Measurements from ENCODE around the gene DUOX1.

DUOX1 gene

DNA sequence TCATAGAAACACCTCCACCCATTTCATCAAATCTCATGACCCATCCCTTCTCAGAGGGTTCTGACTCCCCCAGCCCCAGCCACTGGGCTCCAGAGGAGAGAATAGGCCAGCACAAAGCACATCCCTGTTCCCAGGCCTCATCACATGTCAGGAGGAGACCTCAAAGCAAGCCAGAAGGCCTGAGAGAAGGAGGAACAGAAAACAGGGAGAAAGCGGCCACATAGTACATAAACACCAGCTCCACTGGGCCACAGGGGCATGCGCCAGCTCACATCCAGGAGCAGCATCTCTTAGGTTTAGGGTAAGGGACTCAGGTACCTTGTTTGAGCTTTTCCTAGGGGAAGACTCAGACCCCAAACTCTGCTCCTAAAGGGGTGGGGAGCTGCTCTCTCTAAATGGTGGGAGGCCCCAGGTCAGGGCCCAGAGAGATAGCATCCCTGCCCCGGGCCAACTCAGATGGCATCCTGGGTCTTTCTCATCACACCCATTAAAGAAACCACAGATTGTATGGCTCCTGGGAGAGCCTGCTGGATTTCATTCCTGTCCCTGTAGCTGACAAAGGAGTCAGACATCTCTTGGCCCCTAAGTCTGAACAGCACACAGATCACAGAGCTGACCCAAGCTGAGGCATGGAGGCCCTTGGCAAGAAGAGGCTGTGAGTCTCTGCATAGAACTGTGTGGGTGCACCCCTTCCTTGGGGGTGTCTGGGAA, 55.4 kb downstream of the DUOX1 start:
- TF ChIP-seq, protein P1, sequence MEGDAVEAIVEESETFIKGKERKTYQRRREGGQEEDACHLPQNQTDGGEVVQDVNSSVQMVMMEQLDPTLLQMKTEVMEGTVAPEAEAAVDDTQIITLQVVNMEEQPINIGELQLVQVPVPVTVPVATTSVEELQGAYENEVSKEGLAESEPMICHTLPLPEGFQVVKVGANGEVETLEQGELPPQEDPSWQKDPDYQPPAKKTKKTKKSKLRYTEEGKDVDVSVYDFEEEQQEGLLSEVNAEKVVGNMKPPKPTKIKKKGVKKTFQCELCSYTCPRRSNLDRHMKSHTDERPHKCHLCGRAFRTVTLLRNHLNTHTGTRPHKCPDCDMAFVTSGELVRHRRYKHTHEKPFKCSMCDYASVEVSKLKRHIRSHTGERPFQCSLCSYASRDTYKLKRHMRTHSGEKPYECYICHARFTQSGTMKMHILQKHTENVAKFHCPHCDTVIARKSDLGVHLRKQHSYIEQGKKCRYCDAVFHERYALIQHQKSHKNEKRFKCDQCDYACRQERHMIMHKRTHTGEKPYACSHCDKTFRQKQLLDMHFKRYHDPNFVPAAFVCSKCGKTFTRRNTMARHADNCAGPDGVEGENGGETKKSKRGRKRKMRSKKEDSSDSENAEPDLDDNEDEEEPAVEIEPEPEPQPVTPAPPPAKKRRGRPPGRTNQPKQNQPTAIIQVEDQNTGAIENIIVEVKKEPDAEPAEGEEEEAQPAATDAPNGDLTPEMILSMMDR (conservative IDR thresholded peaks at IDR 0.05): no peak
- no peak overlapping the region for H3K27ac ChIP-seq

- no peak overlapping the region for H3K27ac ChIP-seq
- TF ChIP-seq, protein P1 (conservative IDR thresholded peaks at IDR 0.05): no peak
Measured at GRCh38 chr15:45185903-45186770, 56.3 kb downstream of the DUOX1 start.

DNA sequence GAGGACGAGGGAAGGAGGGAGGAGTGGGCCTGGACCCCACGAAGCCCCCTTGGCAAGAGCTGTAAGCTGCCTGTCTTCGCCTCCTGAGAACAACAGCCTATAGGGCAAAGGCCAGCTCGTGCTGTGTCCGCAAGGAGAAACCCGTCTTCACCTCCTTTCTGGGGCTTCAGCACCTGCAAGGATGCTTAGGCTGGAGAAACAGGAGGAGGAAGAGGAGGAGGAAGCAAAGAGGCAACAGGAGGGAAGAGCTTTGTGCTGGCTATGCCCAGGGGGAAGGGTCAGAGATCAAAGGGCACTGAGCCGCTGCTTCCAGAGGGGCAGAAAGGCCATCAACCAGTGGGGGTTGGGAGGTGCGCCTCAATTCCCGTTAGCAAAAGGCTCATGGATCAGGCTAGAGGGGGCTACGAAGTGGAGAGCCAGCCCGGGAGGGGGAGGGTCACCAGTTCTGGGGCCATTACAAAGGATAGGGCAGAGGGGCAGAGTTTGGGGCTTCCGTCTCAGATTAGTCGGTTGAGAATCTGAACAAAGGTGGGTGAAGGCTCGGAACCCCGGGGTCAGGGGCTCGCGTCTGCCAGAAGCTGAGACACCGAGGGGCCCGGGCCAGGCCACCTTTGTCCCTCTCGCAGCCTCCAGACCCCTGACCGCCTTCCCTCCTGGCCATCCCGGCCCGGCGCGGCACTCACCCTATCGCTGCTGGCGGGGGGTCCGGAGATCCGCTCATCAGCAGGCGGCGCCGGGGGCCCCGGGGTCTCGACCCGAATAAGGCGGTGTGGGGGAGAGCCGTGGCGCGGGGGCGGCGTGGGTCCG, 57.2 kb downstream of the DUOX1 start:
- peak overlapping the region; percentile 8; the same call in 1 of the 2 replicates for H3K27ac ChIP-seq

GRCh38 chr15:45187578-45187893, 57.7 kb downstream of the DUOX1 start:
- TF ChIP-seq, protein P1 (conservative IDR thresholded peaks at IDR 0.05): no peak
- peak overlapping the region; percentile 8; the same call in 1 of the 2 replicates for H3K27ac ChIP-seq

More for the DNA sequence above, 57.2 kb downstream of the DUOX1 start:
- TF ChIP-seq, protein P1 (conservative IDR thresholded peaks at IDR 0.05): no peak

DNA sequence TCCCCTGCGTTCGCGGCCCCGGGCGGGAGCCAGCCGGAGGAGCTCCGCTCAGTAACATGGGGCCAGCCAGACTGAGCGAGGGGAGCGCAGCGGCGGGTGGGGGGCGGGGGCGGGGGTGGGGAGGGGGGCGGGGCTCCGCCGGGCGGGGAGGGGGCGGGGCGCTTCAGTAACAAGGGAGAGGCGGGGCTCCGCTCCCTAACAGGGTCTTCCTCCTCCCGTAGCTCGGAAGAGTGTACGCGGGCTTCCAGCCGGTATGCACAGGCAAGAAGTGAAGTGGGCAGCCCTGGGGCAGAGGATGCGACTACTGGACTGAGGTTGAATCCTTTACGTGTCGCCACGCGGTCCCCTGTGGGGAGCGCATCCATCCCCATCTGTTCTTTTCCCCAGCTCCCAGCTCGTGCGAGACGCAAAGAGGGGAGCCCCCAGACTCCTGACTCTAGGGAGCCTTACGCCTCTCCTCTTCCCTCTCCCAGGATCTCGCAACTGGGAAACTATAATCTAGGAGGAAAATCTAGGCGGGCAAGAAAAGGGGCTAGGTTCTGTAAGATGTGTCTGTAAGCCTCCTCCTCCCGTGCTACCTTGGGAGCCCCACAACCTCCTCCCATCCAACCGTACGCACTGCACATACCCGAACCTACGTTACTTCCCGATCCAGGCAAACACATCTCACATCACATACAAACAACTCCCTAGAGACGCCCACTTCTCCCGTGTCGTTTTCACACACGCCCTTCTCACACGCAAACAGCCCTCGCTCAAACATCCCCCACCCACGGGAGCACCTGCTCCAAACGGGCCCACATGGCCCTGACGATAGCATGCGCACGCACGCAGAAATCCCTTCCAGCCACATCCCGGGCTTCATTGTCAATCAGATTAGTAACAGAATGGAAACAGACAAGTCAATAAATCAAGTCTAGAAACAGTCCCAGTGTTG, 58.4 kb downstream of the DUOX1 start, which contains the start of gene SHF:
SHF (minus strand) TSS at position 73 of the 937 bp plus-strand sequence; CDS start at position 58, 15 bp downstream.
- peak within 1 kb of the TSS; percentile 56; the same call in 1 of the 2 replicates for H3K27ac ChIP-seq
- TF ChIP-seq, protein P1 (conservative IDR thresholded peaks at IDR 0.05): no peak

DNA sequence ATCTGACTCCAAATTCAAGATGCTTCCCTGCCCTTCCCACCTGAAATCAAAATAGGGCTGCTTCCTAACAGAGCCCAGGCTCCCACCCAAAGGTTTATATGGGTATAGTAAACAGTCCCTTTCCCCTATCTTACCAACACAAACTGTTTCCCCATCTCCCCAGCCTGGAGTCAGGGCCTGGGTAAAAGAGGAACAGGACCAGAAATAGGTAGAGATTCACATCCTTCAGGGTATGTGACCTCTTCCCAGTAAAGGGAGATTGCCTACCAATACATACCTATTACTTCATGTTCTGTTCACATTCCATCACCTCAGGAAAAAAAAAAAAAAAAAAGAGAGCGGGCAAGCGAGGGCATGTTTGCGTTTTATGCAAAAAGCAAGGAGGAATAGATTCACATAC, 67.7 kb downstream of the DUOX1 start:
- TF ChIP-seq, protein P1 (conservative IDR thresholded peaks at IDR 0.05): no peak
- peak overlapping the region; percentile 93; the same call in 1 of the 2 replicates for H3K27ac ChIP-seq

All from VCaP (cell line).